Natural killer cell (primary cell): ENCODE data around the gene HLF. TPM values are rescaled to one million over a fixed set of nuclear protein-coding genes. Genes with fewer than 3 reads are reported as not detected.

ENCODE experiments used
- ATAC-seq, 3 donors: fragments of 150-1000 bp in 2 of 3; fragments of 200-7000 bp in 1 of 3; cut with Tn5 transposase; 1 replicate in 1 of 3; 2 replicates in 2 of 3; pipeline ENCODE4 v1.10.0; 2021; ENCODE audit warnings: mild to moderate bottlenecking in 2 of 3, moderate library complexity in 2 of 3
- DNase-seq, 2 donors: peaks; one replicate each; pipeline versions ENCODE4 v3.0.0 to v3.0.0-alpha.2; 2013 to 2021; ENCODE audit warnings: mixed read lengths in 1 of 2
- H3K27ac ChIP-seq: one replicate; pipeline ENCODE4 v1.5.1; 2013; ENCODE audit warnings: mild to moderate bottlenecking, low read length
- H3K27me3 ChIP-seq: one replicate; pipeline ENCODE4 v1.6.1; 2013; ENCODE audit warnings: low read length; ENCODE audit not compliant: control insufficient read depth, insufficient read depth
- H3K36me3 ChIP-seq: one replicate; pipeline ENCODE4 v1.6.1; 2013; ENCODE audit warnings: low read length; ENCODE audit not compliant: control insufficient read depth, insufficient read depth
- H3K4me1 ChIP-seq: one replicate; pipeline ENCODE4 v1.6.1; 2013; ENCODE audit warnings: low read length; ENCODE audit not compliant: control insufficient read depth, insufficient read depth
- H3K4me3 ChIP-seq: one replicate; pipeline ENCODE4 v1.5.1; 2013; ENCODE audit warnings: low read length
- H3K9me3 ChIP-seq: one replicate; pipeline ENCODE4 v1.6.1; 2013; ENCODE audit warnings: low read length; ENCODE audit not compliant: control insufficient read depth, insufficient read depth
- H3K27ac Mint-ChIP-seq, 2 donors: one replicate each; pipeline ENCODE4 v1.8.0; 2022; ENCODE audit warnings: mild to moderate bottlenecking in 2 of 2, mixed read lengths in 2 of 2, moderate library complexity in 1 of 2
- H3K27me3 Mint-ChIP-seq, 2 donors: one replicate each; pipeline ENCODE4 v1.8.0; 2022; ENCODE audit warnings: low read depth in 2 of 2, mixed read lengths in 2 of 2
- H3K36me3 Mint-ChIP-seq: one replicate; pipeline ENCODE4 v1.8.0; 2022; ENCODE audit warnings: mixed read lengths
- H3K4me1 Mint-ChIP-seq, 2 donors: one replicate each; pipeline ENCODE4 v1.8.0; 2022; ENCODE audit warnings: mixed read lengths in 2 of 2
- H3K4me3 Mint-ChIP-seq: one replicate; pipeline ENCODE4 v1.8.0; 2022; ENCODE audit warnings: mild to moderate bottlenecking, moderate library complexity, mixed read lengths
- H3K9me3 Mint-ChIP-seq, 2 donors: one replicate each; pipeline ENCODE4 v1.8.0; 2022; ENCODE audit warnings: mixed read lengths in 2 of 2
- CTCF ChIP-seq: fragments of 200-600 bp; IDR thresholded peaks from one replicate; pipeline ENCODE4 v1.8.0; 2022; ENCODE audit warnings: antibody characterized with exemption
- WGBS: methylation state at CpG from one replicate; pipeline ENCODE4 v1.1.7; 2013; ENCODE audit warnings: missing lambda C conversion rate; ENCODE audit not compliant: insufficient coverage; 5-methylcytosine and 5-hydroxymethylcytosine counted together
- intact Hi-C: fragments of 100-400 bp; cut with micrococcal nuclease; formaldehyde crosslinking; loops from one replicate; pipeline ENCODE4 v1.14.2; 2022
- total RNA-seq, 4 donors: library from RNA; stranded (reverse); fragments of 120-200 nt in 1 of 4; gene quantifications; one replicate each; pipeline versions ENCODE4 v1.2.3 to v1.2.4, GENCODE V29; 2013 to 2022

Gene HLF
- total RNA-seq, 3 donors from 2014 or later (not counting 1 experiment from before 2014, with no cell fraction given): 0.14 to 0.59 (median 0.15) TPM

GRCh38 chr17:55265311-55266021, 706 bp downstream of the HLF start:
- H3K27ac ChIP-seq: no peak overlapping the region
- no peak for ATAC-seq

GRCh38 chr17:55266051-55266957, 1.5 kb downstream of the HLF start:
- H3K27ac ChIP-seq: no peak overlapping the region
- Mint-ChIP-seq H3K4me1 (peaks cover 15 to 24% of the 10 kb centered on the region in 2 donors), H3K9me3 (no peaks in the 10 kb centered on the region), H3K4me3 (peak overlapping the region; percentile 11), H3K27ac (no peak overlapping the region), H3K36me3 (peaks cover 7% of the 10 kb centered on the region), H3K27me3 (peaks cover 43 to 70% of the 10 kb centered on the region in 2 donors)
- no peaks in the 10 kb centered on the region for H3K36me3 ChIP-seq
- H3K27me3 ChIP-seq: peaks cover 42% of the 10 kb centered on the region
- no peak for ATAC-seq
- intact Hi-C loops: loop anchor here (2.0 kb wide), 1 partner anchor 28 kb away; no protein-coding TSS in a partner anchor
- 16% methylated on average over 25 of the region's 25 CpGs for WGBS
- TF ChIP-seq CTCF: no peak
- no peaks in the 10 kb centered on the region for H3K9me3 ChIP-seq
- H3K4me1 ChIP-seq: peaks cover 25% of the 10 kb centered on the region
- no peak overlapping the region for H3K4me3 ChIP-seq
- DNase-seq: peak in 1 of 2 donors; percentile 36

More at GRCh38 chr17:55265311-55266021, 706 bp downstream of the HLF start:
- Histone ChIP-seq H3K4me1 (peaks cover 25% of the 10 kb centered on the region), H3K36me3 (no peaks in the 10 kb centered on the region), H3K4me3 (peak overlapping the region; percentile 23), H3K27me3 (peaks cover 43% of the 10 kb centered on the region), H3K9me3 (no peaks in the 10 kb centered on the region)
- H3K9me3 Mint-ChIP-seq: peaks cover 0 to 2% of the 10 kb centered on the region in 2 donors
- H3K4me3 Mint-ChIP-seq: peak overlapping the region; percentile 68
- H3K4me1 Mint-ChIP-seq: peaks cover 15 to 24% of the 10 kb centered on the region in 2 donors
- peak in 1 of 2 donors; percentile 40 for DNase-seq
- intact Hi-C loops: loop anchor here (2.0 kb wide), 1 partner anchor 27 kb away; no protein-coding TSS in a partner anchor
- TF ChIP-seq CTCF: no peak
- WGBS: 2% methylated on average over 48 of the region's 52 CpGs
- peaks cover 12% of the 10 kb centered on the region for H3K36me3 Mint-ChIP-seq
- peaks cover 45 to 77% of the 10 kb centered on the region in 2 donors for H3K27me3 Mint-ChIP-seq
- no peak overlapping the region for H3K27ac Mint-ChIP-seq

GRCh38 chr17:55266958-55267688, 2.4 kb downstream of the HLF start:
- intact Hi-C loops: loop anchor here (2.0 kb wide), 1 partner anchor 28 kb away; no protein-coding TSS in a partner anchor
- TF ChIP-seq CTCF: no peak
- ATAC-seq (no peak), DNase-seq (no peak)
- Histone ChIP-seq H3K36me3 (no peaks in the 10 kb centered on the region), H3K4me3 (no peak overlapping the region), H3K27me3 (peaks cover 34% of the 10 kb centered on the region), H3K4me1 (peaks cover 25% of the 10 kb centered on the region), H3K27ac (no peak overlapping the region), H3K9me3 (no peaks in the 10 kb centered on the region)
- Mint-ChIP-seq H3K27me3 (peaks cover 42 to 69% of the 10 kb centered on the region in 2 donors), H3K4me1 (peaks cover 15 to 24% of the 10 kb centered on the region in 2 donors), H3K4me3 (peak overlapping the region; percentile 11), H3K27ac (no peak overlapping the region), H3K36me3 (no peaks in the 10 kb centered on the region), H3K9me3 (no peaks in the 10 kb centered on the region)
- 76% methylated on average over 2 of the region's 3 CpGs for WGBS
